HG03159 (cell line): ENCODE results near the gene KRTAP5-8.
"Not testable (repeated sequence)": the region's sequence is repeated elsewhere in the genome, so short reads cannot be mapped to it uniquely, and the experiment has no call there.

ENCODE experiments used
- ATAC-seq: cut with Tn5 transposase; IDR thresholded peaks from one replicate; pipeline ENCODE4 v1.9.1; 2021; ENCODE audit warnings: mild to moderate bottlenecking, moderate library complexity; ENCODE audit not compliant: unreplicated experiment

The KRTAP5-8 gene

GRCh38 chr11:71542879-71543777 is 5.3 kb downstream of the KRTAP5-8 start:
- no peak for ATAC-seq

GRCh38 chr11:71543866-71544265 is 6.0 kb downstream of the KRTAP5-8 start:
- ATAC-seq, result no peak

DNA sequence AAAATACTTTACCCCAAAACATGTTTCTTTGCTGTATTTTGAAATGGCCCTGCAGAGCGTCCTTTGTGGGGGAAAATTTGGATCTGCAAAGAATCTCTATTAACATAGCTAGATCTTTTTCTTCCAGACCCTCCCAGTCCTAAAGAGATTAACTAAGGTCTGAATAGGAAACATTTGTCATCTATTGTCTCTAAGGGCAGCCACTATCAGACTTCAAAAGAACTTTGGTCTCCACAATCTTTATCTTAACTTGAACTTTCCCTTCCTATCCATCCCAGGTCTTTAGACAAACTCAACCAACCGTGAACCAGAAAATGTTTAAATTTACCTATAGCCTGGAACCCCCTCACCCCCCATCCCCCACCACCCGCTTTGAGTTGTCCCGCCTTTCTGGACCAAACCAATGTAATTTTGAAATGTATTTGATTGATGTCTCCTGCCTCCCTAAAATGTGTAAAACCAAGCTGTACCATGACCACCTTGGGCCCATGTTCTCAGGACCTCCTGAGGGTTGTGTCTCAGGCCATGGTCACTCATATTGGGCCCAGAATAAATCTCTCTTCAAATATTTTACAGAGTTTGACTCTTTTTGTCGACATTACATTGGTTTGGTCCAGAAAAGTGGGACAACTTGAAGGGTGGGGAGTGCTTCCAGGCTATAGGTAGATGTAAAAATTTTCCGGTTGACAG is 6.8 kb downstream of the KRTAP5-8 start:
- no peak for ATAC-seq

GRCh38 chr11:71545405-71545966 is 7.7 kb downstream of the KRTAP5-8 start:
- ATAC-seq, result no peak

- ATAC-seq, result no peak
Measured at GRCh38 chr11:71548120-71548519, 10.3 kb downstream of the KRTAP5-8 start, which contains the start of gene KRTAP5-9. Gene KRTAP5-9, plus strand, starts transcription at chr11:71548420. Its CDS starts 238 bp downstream, at chr11:71548658.

- no peak for ATAC-seq
Measured at GRCh38 chr11:71548716-71549151, 10.9 kb downstream of the KRTAP5-8 start.

GRCh38 chr11:71551711-71552110 is 13.9 kb downstream of the KRTAP5-8 start:
- ATAC-seq, result no peak

- ATAC-seq, result no peak
Measured at GRCh38 chr11:71554996-71555395, 17.2 kb downstream of the KRTAP5-8 start.

GRCh38 chr11:71555508-71555907 is 17.7 kb downstream of the KRTAP5-8 start:
- ATAC-seq, result no peak

GRCh38 chr11:71556018-71556417 is 18.2 kb downstream of the KRTAP5-8 start:
- ATAC-seq, result no peak

DNA sequence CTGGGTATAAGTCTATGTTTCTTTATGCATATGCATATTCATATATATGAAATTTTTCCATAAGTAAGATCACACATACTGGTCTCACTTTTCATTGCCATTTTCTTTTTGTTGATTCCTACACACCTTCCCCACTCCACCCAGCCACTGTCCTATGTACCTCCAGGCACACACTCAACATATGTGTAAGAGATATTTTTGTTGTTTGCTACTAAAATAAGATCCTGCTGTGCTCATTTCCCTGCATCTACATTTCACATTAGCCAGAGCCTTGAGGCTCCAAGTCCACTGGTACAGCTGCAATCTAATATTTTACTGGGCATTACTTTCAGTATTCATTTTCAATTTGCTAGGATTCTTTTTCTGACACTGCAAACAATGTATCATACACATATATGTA is 19.4 kb downstream of the KRTAP5-8 start:
- no peak for ATAC-seq

GRCh38 chr11:71558996-71559395 is 21.2 kb downstream of the KRTAP5-8 start:
- ATAC-seq, result no peak

DNA sequence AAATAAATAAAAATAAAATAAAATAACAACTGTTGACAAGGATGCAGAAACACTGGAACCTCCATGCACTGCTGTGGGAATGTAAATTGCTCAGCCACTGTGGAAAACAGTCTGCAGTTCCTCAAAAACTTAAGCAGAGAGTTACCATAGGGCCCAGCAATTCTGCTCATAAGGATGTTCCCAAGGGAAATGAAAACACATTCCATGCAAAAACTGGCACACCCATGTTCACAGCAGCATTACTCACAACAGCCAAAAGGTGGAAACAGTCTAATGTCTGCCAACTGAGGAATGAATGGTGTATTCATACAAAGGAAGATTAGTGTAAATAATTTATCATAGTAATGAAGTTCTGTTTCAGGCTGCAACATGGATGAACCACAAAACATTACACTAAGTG is 24.3 kb downstream of the KRTAP5-8 start:
- no peak for ATAC-seq

DNA sequence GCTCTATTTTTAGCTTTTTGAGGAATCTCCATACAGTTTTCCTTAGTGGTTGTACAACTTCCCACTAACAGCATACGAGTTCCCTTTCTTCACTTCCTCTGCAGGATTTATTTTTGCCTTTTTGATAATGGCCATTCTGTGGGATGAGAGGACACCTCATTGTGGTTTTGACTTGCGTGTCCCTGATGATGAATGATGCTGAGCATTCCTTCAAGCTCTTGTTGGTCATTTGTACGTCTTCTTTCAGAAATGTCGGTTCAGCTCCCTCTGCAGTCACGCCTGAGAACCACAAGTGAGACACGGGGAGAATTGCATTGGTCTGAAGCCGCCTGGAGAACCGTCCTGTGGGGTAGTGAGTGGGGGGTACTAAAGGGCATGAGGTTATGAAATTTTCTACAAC is 25.6 kb downstream of the KRTAP5-8 start:
- no peak for ATAC-seq

DNA sequence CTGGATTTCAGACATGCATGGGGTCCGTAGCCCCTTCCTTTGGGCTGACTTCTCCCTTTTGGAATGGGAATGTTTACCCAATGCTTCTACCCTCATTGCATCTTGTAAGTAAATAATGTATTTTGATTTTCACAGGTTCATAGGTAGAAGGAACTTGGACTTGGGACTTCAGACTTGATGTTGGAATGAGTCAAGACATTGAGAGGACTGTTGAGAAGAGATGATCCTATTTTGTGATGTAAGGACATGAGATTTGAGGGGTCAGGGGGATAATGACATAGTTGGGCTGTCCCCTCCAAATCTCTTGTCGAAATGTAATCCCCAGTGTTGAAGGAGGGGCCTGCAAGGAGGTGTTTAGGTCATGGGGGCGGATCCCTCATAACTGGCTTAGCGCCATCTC is 26.6 kb downstream of the KRTAP5-8 start:
- no peak for ATAC-seq

DNA sequence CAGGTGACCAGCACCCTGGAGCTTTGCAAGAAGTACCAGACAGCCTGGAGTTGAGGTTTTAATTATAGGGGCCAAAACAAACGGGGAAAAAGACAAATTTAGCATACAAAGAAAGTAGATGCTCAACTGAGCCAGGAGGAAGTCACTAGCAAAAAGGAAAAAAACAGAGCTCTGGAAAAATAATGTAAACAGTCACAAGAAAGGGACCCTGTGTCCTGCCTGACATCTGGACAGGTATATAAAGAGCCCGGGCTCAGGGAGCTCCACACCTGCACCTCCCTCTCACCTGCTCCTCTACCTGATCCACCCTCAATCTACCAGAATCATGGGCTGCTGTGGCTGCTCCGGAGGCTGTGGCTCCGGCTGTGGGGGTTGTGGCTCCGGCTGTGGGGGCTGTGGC is 27.4 kb downstream of the KRTAP5-8 start, which contains the start of gene KRTAP5-10:
KRTAP5-10 (plus strand) TSS at position 301 of the 400 bp plus-strand sequence; CDS start at position 326, 25 bp downstream.
- no peak for ATAC-seq

- ATAC-seq, result no peak
Measured at GRCh38 chr11:71566081-71566620, 28.3 kb downstream of the KRTAP5-8 start.

- not testable (repeated sequence) for ATAC-seq
Measured at GRCh38 chr11:71566626-71567599, 29.1 kb downstream of the KRTAP5-8 start.

- not testable (repeated sequence) for ATAC-seq
Measured at GRCh38 chr11:71567633-71568032, 29.8 kb downstream of the KRTAP5-8 start.
